ENCODE data around the gene NKX6-2. TPM values are rescaled to one million over a fixed set of nuclear protein-coding genes. Genes with fewer than 3 reads are reported as not detected.
A peak's percentile ranks its signal among the peaks of the same experiment; 100 is the strongest.

NKX6-2 gene
- total and polyA plus RNA-seq, 2 donors from 2014 or later, result 2.5 TPM; not detected in 1

DNA sequence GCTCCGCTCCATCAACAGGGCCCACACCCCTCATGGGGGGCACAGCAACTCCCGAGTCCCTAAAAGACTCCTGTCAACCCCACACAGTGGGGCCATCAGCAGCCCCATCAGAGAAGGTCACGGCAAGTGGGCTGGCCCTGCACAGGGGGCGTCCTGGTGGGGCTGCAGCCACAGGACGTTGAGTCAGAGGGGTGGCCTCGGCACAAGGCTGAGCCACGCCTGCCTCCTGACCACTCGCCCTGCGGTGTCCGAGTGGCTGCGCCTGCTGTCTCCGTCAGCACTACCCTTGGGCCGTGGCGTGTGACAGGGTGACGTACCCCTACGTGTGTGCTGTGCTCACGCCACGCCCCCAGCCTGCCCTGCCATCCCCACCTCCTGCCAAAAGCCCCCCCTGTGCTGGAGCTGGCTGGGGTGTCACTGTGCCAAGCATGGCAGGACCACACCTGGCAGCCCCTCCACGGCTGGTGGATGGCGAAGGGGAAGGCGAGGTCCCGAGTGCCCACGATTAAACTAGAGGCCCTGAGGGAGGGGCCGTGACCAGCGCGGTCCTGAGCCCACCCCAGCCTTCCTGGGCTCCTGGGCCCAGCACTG lies 26.0 kb upstream of the NKX6-2 start:
- DNase-seq, result peak in 2 of 5 donors; percentile 33 to 69
- intact Hi-C loops (cut with DNase I), result no loop called here
- no peak overlapping the region for H3K27ac ChIP-seq (ENCODE audit: low read depth in 2 of 2, low read length in 2 of 2)

GRCh38 chr10:132810807-132811700 lies 25.1 kb upstream of the NKX6-2 start:
- H3K9me3 ChIP-seq (ENCODE audit: control insufficient read depth in 2 of 3, insufficient read depth in 1 of 3, low read length in 3 of 3), result no peaks in the 10 kb centered on the region
- H3K27ac ChIP-seq (ENCODE audit: low read depth in 2 of 2, low read length in 2 of 2), result no peak overlapping the region
- no peaks in the 10 kb centered on the region for H3K27me3 ChIP-seq (ENCODE audit: control insufficient read depth, insufficient read depth, low read length)
- no peak overlapping the region for H3K4me3 ChIP-seq (ENCODE audit: low read length in 3 of 3)
- intact Hi-C loops (cut with DNase I), result no loop called here
- TF ChIP-seq, protein P1, sequence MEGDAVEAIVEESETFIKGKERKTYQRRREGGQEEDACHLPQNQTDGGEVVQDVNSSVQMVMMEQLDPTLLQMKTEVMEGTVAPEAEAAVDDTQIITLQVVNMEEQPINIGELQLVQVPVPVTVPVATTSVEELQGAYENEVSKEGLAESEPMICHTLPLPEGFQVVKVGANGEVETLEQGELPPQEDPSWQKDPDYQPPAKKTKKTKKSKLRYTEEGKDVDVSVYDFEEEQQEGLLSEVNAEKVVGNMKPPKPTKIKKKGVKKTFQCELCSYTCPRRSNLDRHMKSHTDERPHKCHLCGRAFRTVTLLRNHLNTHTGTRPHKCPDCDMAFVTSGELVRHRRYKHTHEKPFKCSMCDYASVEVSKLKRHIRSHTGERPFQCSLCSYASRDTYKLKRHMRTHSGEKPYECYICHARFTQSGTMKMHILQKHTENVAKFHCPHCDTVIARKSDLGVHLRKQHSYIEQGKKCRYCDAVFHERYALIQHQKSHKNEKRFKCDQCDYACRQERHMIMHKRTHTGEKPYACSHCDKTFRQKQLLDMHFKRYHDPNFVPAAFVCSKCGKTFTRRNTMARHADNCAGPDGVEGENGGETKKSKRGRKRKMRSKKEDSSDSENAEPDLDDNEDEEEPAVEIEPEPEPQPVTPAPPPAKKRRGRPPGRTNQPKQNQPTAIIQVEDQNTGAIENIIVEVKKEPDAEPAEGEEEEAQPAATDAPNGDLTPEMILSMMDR (IDR thresholded peaks at IDR 0.05; ENCODE audit: borderline replicate concordance, extremely low read depth, insufficient read depth), result no peak
- no peak overlapping the region for H3K9ac ChIP-seq (ENCODE audit: low read length in 3 of 3)
- no peak for FAIRE-seq
- DNase-seq, result peak in 2 of 5 donors; percentile 49 to 66
- no peaks in the 10 kb centered on the region for H3K36me3 ChIP-seq (ENCODE audit: control insufficient read depth in 2 of 3, insufficient read depth in 3 of 3, low read length in 3 of 3)
- H3K4me1 ChIP-seq (ENCODE audit: control insufficient read depth in 2 of 3, insufficient read depth in 2 of 3, low read depth in 1 of 3, low read length in 3 of 3), result no peaks in the 10 kb centered on the region

More for the DNA sequence above, 26.0 kb upstream of the NKX6-2 start:
- TF ChIP-seq, protein P1 (IDR thresholded peaks at IDR 0.05; ENCODE audit: borderline replicate concordance, extremely low read depth, insufficient read depth), result no peak
- H3K27me3 ChIP-seq (ENCODE audit: control insufficient read depth, insufficient read depth, low read length), result no peaks in the 10 kb centered on the region
- FAIRE-seq, result no peak
- H3K9ac ChIP-seq (ENCODE audit: low read length in 3 of 3), result no peak overlapping the region
- no peaks in the 10 kb centered on the region for H3K4me1 ChIP-seq (ENCODE audit: control insufficient read depth in 2 of 3, insufficient read depth in 2 of 3, low read depth in 1 of 3, low read length in 3 of 3)
- H3K4me3 ChIP-seq (ENCODE audit: low read length in 3 of 3), result no peak overlapping the region
- H3K36me3 ChIP-seq (ENCODE audit: control insufficient read depth in 2 of 3, insufficient read depth in 3 of 3, low read length in 3 of 3), result no peaks in the 10 kb centered on the region
- H3K9me3 ChIP-seq (ENCODE audit: control insufficient read depth in 2 of 3, insufficient read depth in 1 of 3, low read length in 3 of 3), result no peaks in the 10 kb centered on the region

DNA sequence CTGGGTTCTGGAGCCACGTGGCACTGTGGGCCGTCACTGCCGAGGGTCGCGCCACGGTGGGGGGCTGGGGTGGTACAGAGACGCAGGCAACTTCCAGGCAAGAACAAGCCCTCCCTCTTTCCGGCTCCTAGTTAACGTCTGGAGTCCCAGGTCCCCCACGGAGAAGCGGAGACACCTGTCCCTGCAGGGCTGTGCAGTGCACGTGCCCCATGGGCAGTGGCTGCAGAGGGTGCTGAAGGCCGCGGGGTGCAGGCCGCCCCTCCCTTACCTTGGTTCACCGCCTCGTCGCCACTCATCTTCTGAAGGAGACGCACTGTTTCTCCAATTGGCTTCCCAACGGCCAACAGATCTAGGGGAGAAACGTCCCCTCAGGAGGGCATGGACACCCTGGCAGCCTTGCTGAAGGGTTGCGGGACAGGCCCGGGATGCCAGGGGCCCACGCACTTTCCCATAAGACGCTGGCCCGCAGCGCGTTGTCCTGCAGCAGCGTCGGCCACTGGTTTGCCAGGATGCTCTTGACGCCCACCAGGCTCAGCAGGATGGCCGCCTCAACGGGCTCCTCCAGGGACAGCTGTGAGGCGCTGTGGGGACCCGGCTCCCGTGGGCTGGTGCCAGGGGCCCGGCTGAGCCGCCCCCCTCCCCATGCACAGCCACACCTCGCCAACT lies 24.3 kb upstream of the NKX6-2 start:
- DNase-seq (peak in 2 of 5 donors; percentile 37 to 66), FAIRE-seq (no peak)
- Histone ChIP-seq H3K9me3 (ENCODE audit: control insufficient read depth in 2 of 3, insufficient read depth in 1 of 3, low read length in 3 of 3) (no peaks in the 10 kb centered on the region), H3K4me1 (ENCODE audit: control insufficient read depth in 2 of 3, insufficient read depth in 2 of 3, low read depth in 1 of 3, low read length in 3 of 3) (no peaks in the 10 kb centered on the region), H3K4me3 (ENCODE audit: low read length in 3 of 3) (no peak overlapping the region), H3K9ac (ENCODE audit: low read length in 3 of 3) (no peak overlapping the region), H3K36me3 (ENCODE audit: control insufficient read depth in 2 of 3, insufficient read depth in 3 of 3, low read length in 3 of 3) (no peaks in the 10 kb centered on the region), H3K27ac (ENCODE audit: low read depth in 2 of 2, low read length in 2 of 2) (no peak overlapping the region), H3K27me3 (ENCODE audit: control insufficient read depth, insufficient read depth, low read length) (no peaks in the 10 kb centered on the region)
- intact Hi-C loops (cut with DNase I), result no loop called here
- TF ChIP-seq, protein P1 (IDR thresholded peaks at IDR 0.05; ENCODE audit: borderline replicate concordance, extremely low read depth, insufficient read depth), result no peak
